ENCODE measurements around the gene NPIPB8. TPM values are rescaled to one million over a fixed set of nuclear protein-coding genes. Genes with fewer than 3 reads are reported as not detected.
"Not testable (repeated sequence)": the region's sequence is repeated elsewhere in the genome, so short reads cannot be mapped to it uniquely, and the experiment has no call there.

Gene NPIPB8
- total and polyA plus RNA-seq, 2 donors (not counting 3 experiments of a cell fraction or from before 2014, with no cell fraction given) = 0.11 TPM; not detected in 1

DNA sequence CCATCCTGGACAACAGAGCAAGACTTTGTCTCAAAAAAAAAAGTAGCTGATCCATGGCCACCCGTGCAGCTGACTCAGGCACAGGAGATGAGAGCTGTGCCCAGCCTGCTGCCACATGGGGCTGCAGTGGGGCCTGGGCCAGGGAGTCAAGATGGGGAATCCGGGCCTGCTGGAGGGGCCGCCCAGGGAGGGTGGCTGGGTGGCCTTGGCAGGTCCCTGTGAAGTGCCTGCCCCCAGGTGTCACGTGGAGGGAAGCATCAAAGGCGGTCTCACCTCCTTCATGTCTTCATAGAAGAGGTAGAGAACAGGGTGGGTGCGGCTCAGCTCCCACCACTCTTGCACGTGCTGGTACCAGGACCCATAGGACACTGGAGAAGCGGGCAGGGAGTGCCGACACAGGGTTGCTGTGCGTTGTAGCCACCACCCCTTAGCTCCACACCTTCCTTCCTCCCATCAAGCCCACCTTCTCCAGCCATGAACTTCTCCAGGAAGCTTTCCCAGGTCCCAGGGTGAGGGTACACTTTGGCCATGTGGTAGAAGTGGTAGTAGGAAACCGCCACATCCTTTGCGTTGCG, 44.8 kb upstream of the NPIPB8 start:
- Histone ChIP-seq H3K9me1 (replicated peaks; ENCODE audit: control insufficient read depth, extremely low read depth, insufficient read depth, low read length) (no peaks in the 10 kb centered on the region), H3K9ac (replicated peaks; ENCODE audit: extremely low read depth, insufficient read depth, low read length) (no peak overlapping the region), H3K27ac (ENCODE audit: insufficient read depth, low read depth, low read length) (no peak overlapping the region), H3K27me3 (ENCODE audit: control insufficient read depth in 2 of 2, insufficient read depth in 2 of 2, low read length in 2 of 2) (no peaks in the 10 kb centered on the region), H4K20me1 (replicated peaks; ENCODE audit: control insufficient read depth, extremely low read depth, insufficient read depth, low read length) (no peaks in the 10 kb centered on the region), H3K79me2 (ENCODE audit: control insufficient read depth, insufficient read depth, low read length) (no peaks in the 10 kb centered on the region), H2AFZ (ENCODE audit: low read depth, low read length) (no peak overlapping the region), H3K4me1 (ENCODE audit: control insufficient read depth, extremely low read depth, insufficient read depth, low read length) (no peaks in the 10 kb centered on the region), H3K4me3 (replicated peaks in 1 of 3; ENCODE audit: insufficient read depth in 1 of 3, low read depth in 1 of 3, low read length in 3 of 3) (no peak overlapping the region), H3K9me3 (replicated peaks; ENCODE audit: control insufficient read depth, insufficient read depth, low read length) (no peaks in the 10 kb centered on the region), H3K4me2 (ENCODE audit: insufficient read depth, low read length) (no peak overlapping the region), H3K36me3 (ENCODE audit: control insufficient read depth in 2 of 2, extremely low read depth in 1 of 2, insufficient read depth in 2 of 2, low read length in 2 of 2) (peaks cover 0 to 16% of the 10 kb centered on the region in 2 experiments)
- dilution Hi-C loops (cut with MboI; ENCODE audit: extremely low pct_ligation_motif_present, low sequenced_read_pairs) = no loop called here
- ChIA-PET CTCF (interaction anchor here (1.0 kb wide), 1 partner anchor 11 kb away, joined by 3 read pairs; no protein-coding TSS in a partner anchor), POLR2A (no interaction called here)
- TF ChIP-seq, protein P1, sequence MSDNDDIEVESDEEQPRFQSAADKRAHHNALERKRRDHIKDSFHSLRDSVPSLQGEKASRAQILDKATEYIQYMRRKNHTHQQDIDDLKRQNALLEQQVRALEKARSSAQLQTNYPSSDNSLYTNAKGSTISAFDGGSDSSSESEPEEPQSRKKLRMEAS (IDR thresholded peaks at IDR 0.05; ENCODE audit: insufficient read depth, insufficient read length) = no peak
- FAIRE-seq (no peak), DNase-seq (ENCODE audit: low read depth, low spot score) (no peak)
- no TSS peak for BruUV-seq (replicated peaks)
- intact Hi-C loops (cut with micrococcal nuclease) = no loop called here

DNA sequence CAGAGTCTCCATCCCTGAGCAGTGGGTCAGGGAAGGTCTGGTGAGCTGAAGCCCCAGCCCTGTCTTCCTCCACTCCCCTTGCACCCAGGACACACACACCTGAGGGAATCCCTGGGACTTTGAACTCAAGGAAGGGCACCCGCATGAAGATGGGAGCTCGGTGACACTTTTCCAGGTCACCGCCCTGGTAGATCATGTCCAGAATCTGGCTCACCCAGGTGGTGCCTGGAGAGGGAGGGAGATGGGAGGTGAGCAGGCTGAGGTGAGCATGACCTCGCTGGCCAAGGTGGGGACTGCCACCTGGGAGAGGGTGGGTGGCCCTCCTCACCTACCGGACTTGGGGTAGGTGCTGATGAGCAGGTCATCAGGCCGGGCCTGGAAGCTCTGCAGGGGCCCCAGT, 42.4 kb upstream of the NPIPB8 start:
- H3K4me2 ChIP-seq (ENCODE audit: insufficient read depth, low read length); BruUV-seq (replicated peaks); H4K20me1 ChIP-seq (replicated peaks; ENCODE audit: control insufficient read depth, extremely low read depth, insufficient read depth, low read length); H3K79me2 ChIP-seq (ENCODE audit: control insufficient read depth, insufficient read depth, low read length); H2AFZ ChIP-seq (ENCODE audit: low read depth, low read length); CTCF ChIA-PET; dilution Hi-C loops (cut with MboI; ENCODE audit: extremely low pct_ligation_motif_present, low sequenced_read_pairs); H3K9ac ChIP-seq (replicated peaks; ENCODE audit: extremely low read depth, insufficient read depth, low read length); H3K4me1 ChIP-seq (ENCODE audit: control insufficient read depth, extremely low read depth, insufficient read depth, low read length); POLR2A ChIA-PET; H3K9me3 ChIP-seq (replicated peaks; ENCODE audit: control insufficient read depth, insufficient read depth, low read length); H3K9me1 ChIP-seq (replicated peaks; ENCODE audit: control insufficient read depth, extremely low read depth, insufficient read depth, low read length); intact Hi-C loops (cut with micrococcal nuclease); DNase-seq (ENCODE audit: low read depth, low spot score); H3K27ac ChIP-seq (ENCODE audit: insufficient read depth, low read depth, low read length); H3K36me3 ChIP-seq (ENCODE audit: control insufficient read depth in 2 of 2, extremely low read depth in 1 of 2, insufficient read depth in 2 of 2, low read length in 2 of 2); FAIRE-seq; H3K4me3 ChIP-seq (replicated peaks in 1 of 3; ENCODE audit: insufficient read depth in 1 of 3, low read depth in 1 of 3, low read length in 3 of 3); H3K27me3 ChIP-seq (ENCODE audit: control insufficient read depth in 2 of 2, insufficient read depth in 2 of 2, low read length in 2 of 2): not testable (repeated sequence)
